ENCODE measurements around the gene MCM10.

DNA sequence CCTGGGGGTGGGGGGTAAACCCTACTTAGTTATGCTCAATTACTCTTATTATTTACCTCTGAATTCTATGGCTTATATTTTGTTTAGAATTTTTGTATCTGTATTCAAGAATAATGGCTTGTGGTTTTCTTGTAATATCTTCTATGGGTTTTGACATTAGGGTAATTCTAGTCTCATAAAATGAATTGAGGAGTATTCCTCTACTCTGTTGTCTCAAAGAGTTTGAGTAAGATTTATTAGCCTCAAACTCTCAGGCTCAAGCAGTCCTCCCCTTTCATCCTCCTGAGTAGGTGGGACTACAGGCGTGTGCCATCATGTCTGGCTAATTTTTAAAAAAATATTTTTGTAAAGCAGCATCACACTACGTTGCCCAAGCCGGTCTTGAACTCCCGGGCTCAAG is 92.4 kb downstream of the MCM10 start:
- TF ChIP-seq, protein P1, sequence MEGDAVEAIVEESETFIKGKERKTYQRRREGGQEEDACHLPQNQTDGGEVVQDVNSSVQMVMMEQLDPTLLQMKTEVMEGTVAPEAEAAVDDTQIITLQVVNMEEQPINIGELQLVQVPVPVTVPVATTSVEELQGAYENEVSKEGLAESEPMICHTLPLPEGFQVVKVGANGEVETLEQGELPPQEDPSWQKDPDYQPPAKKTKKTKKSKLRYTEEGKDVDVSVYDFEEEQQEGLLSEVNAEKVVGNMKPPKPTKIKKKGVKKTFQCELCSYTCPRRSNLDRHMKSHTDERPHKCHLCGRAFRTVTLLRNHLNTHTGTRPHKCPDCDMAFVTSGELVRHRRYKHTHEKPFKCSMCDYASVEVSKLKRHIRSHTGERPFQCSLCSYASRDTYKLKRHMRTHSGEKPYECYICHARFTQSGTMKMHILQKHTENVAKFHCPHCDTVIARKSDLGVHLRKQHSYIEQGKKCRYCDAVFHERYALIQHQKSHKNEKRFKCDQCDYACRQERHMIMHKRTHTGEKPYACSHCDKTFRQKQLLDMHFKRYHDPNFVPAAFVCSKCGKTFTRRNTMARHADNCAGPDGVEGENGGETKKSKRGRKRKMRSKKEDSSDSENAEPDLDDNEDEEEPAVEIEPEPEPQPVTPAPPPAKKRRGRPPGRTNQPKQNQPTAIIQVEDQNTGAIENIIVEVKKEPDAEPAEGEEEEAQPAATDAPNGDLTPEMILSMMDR (IDR thresholded peaks at IDR 0.05; ENCODE audit: low read depth, low read length) = no peak
- TF ChIP-seq POLR2A (IDR thresholded peaks at IDR 0.05; ENCODE audit: extremely low read depth, insufficient read length) (no peak), MYC (IDR thresholded peaks at IDR 0.05; ENCODE audit: low read depth, low read length) (no peak)
- TF ChIP-seq, protein P2, sequence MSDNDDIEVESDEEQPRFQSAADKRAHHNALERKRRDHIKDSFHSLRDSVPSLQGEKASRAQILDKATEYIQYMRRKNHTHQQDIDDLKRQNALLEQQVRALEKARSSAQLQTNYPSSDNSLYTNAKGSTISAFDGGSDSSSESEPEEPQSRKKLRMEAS (IDR thresholded peaks at IDR 0.05; ENCODE audit: low read depth, low read length) = no peak

Data from NB4 (cell line).